Right cardiac atrium (tissue), 5 donors: ENCODE data around the gene ITM2C. TPM values are rescaled to one million over a fixed set of nuclear protein-coding genes. Genes with fewer than 3 reads are reported as not detected.

ENCODE experiments used
- ATAC-seq, 2 donors: fragments of 200-7000 bp; cut with Tn5 transposase; one replicate each; pipeline versions ENCODE4 v1.8.0 to v1.9.1; 2020; ENCODE audit warnings: moderate library complexity in 2 of 2, mild to moderate bottlenecking in 1 of 2
- DNase-seq, 3 donors: peaks; one replicate each; pipeline ENCODE4 v3.0.0-alpha.2; 2020
- H3K27ac ChIP-seq: one replicate; pipeline ENCODE4 v1.5.1; 2013; ENCODE audit warnings: mild to moderate bottlenecking, low read length, control low read depth, moderate library complexity
- H3K27me3 ChIP-seq: one replicate; pipeline ENCODE4 v1.6.1; 2013; ENCODE audit not compliant: control insufficient read depth, insufficient read depth
- H3K4me1 ChIP-seq: one replicate; pipeline ENCODE4 v1.6.1; 2013; ENCODE audit warnings: low read length; ENCODE audit not compliant: control insufficient read depth, insufficient read depth
- H3K4me3 ChIP-seq: one replicate; pipeline ENCODE4 v1.5.1; 2013; ENCODE audit warnings: low read length, control low read depth
- H3K9me3 ChIP-seq: one replicate; pipeline ENCODE4 v1.6.1; 2013; ENCODE audit warnings: low read length; ENCODE audit not compliant: control insufficient read depth
- WGBS: extraction: QIAGEN DNeasy Blood & Tissue Kit; methylation state at CpG from one replicate; pipeline ENCODE4 v1.1.7; 2013; 5-methylcytosine and 5-hydroxymethylcytosine counted together
- intact Hi-C, 4 donors: fragments of 100-400 bp; cut with DNase I; formaldehyde crosslinking; loops; one replicate each; pipeline versions ENCODE4 v1.11.0 to v1.14.0; 2022 to 2023
- long read RNA-seq, 4 donors: library from polyadenylated mRNA; unstranded; transcript quantifications; one replicate each; pipeline ENCODE4 v2.0.0, GENCODE V29; 2020 to 2021
- polyA plus RNA-seq: library from polyadenylated mRNA; stranded (reverse); fragments of 200-250 nt; gene quantifications from one replicate; pipeline ENCODE4 v1.2.3, GENCODE V29; 2013
- total RNA-seq, 4 donors: library from RNA; stranded (reverse); fragmentation: NEBNext Ultra II Directional; extraction: Animal tissue kit (Norgen Biotek cat#: 25700); gene quantifications; one replicate each; pipeline ENCODE4 v1.2.1, GENCODE V29; 2021
- donor health status: healthy with polysubstance abuse.
- donor health status: DM: no; HTN: yes; CAD: no.
- donor health status: DM: no; HTN: no; CAD: no.
- donor health status: DM: no; HTN: yes; CAD: no; lungs with severe emphysema.
- donor health status: DM: yes; HTN: yes; CAD: no.

Gene ITM2C
- 10 to 100 TPM; 40.5 to 67.0 (median 57.7) TPM for total RNA-seq
- polyA plus RNA-seq = 73.1 TPM
- long read RNA-seq, donor 1, transcript ITM2C-210 (1 exons, 501 nt) = minor isoform, 9 of 333 reads
- long read RNA-seq, donor 1, transcript ITM2C-202 (6 exons, 2,078 nt) = major isoform, 252 of 333 reads
- long read RNA-seq, donor 1, transcript ITM2C-201 (5 exons, 1,888 nt) = minor isoform, 5 of 333 reads
- long read RNA-seq, donor 1, partial matches to known transcripts = 42 of 333 reads
- long read RNA-seq, donor 1, other reads (novel, unspliced or antisense) = 24 of 333 reads
- long read RNA-seq, donor 2, transcript ITM2C-202 (6 exons, 2,078 nt) = major isoform, 86 of 130 reads
- long read RNA-seq, donor 2, partial matches to known transcripts = 24 of 130 reads
- long read RNA-seq, donor 2, other reads (novel, unspliced or antisense) = 14 of 130 reads
- long read RNA-seq, donor 3, transcript ITM2C-203 (5 exons, 1,889 nt) = minor isoform, 26 of 404 reads
- long read RNA-seq, donor 3, transcript ITM2C-202 (6 exons, 2,078 nt) = major isoform, 311 of 404 reads
- long read RNA-seq, donor 3, partial matches to known transcripts = 50 of 404 reads
- long read RNA-seq, donor 3, other reads (novel, unspliced or antisense) = 17 of 404 reads
- long read RNA-seq, donor 4, transcript ITM2C-202 (6 exons, 2,078 nt) = major isoform, 116 of 161 reads
- long read RNA-seq, donor 4, transcript ITM2C-210 (1 exons, 501 nt) = minor isoform, 6 of 161 reads
- long read RNA-seq, donor 4, partial matches to known transcripts = 25 of 161 reads
- long read RNA-seq, donor 4, other reads (novel, unspliced or antisense) = 11 of 161 reads

DNA sequence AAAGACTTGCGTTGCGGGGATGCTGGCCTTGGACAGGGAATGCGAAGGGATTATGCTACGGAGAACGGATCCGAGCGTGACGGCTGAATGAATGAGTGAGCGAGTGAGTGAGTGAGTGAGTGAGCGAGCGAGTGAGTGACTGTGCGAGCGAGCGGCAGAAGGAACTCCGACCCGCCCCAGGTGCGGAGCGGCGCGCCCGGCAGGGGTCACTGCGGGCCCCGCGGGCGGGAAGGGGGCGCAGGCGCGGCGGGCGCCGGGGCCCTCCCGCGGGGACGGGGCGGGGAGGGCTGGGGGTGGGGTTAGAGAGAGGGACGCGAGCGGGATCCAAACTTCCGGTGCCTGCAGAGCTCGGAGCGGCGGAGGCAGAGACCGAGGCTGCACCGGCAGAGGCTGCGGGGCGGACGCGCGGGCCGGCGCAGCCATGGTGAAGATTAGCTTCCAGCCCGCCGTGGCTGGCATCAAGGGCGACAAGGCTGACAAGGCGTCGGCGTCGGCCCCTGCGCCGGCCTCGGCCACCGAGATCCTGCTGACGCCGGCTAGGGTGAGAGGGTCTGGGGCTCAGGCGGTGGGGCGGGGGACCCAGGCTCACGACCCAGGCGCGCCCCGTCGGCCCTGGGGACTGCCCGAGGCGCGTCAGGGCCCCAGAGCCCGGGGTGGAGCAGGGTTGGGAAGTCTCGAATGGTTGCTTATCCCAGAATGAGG lies at the start of gene ITM2C:
TSS of gene ITM2C (plus strand) at position 338 of the 702 bp plus-strand sequence. CDS start at position 422, 84 bp downstream.
- H3K4me3 ChIP-seq = peak within 1 kb of the TSS; percentile 45
- no peaks in the 10 kb centered on the region for H3K9me3 ChIP-seq
- DNase-seq (peak; percentile 65 to 87 (median 80)), ATAC-seq (peak; percentile 79 to 84)
- no peak within 1 kb of the TSS for H3K27ac ChIP-seq
- no peaks in the 10 kb centered on the region for H3K4me1 ChIP-seq
- WGBS = under 1% methylated on average over 76 of the region's 76 CpGs
- no peaks in the 10 kb centered on the region for H3K27me3 ChIP-seq
- intact Hi-C loops = no loop called here

- H3K9me3 ChIP-seq = no peaks in the 10 kb centered on the region
- ATAC-seq (no peak), DNase-seq (no peak)
- H3K27me3 ChIP-seq = no peaks in the 10 kb centered on the region
- H3K27ac ChIP-seq = no peak overlapping the region
- intact Hi-C loops = no loop called here
- WGBS = 61% methylated on average over 3 of the region's 3 CpGs
- no peaks in the 10 kb centered on the region for H3K4me1 ChIP-seq
- no peak overlapping the region for H3K4me3 ChIP-seq
These were observed 49.7 kb upstream of the ITM2C start for GRCh38 chr2:230815088-230815487.

GRCh38 chr2:230816735-230817134 lies 48.0 kb upstream of the ITM2C start:
- peak in 1 of 3 donors; percentile 53 for DNase-seq
- no peaks in the 10 kb centered on the region for H3K27me3 ChIP-seq
- H3K4me3 ChIP-seq = no peak overlapping the region
- peak in 1 of 2 donors; percentile 36 for ATAC-seq
- intact Hi-C loops = no loop called here
- no peak overlapping the region for H3K27ac ChIP-seq
- 70% methylated on average over 7 of the region's 7 CpGs for WGBS
- H3K9me3 ChIP-seq = no peaks in the 10 kb centered on the region
- H3K4me1 ChIP-seq = no peaks in the 10 kb centered on the region

GRCh38 chr2:230819433-230819832 lies 45.3 kb upstream of the ITM2C start:
- Histone ChIP-seq H3K9me3 (no peaks in the 10 kb centered on the region), H3K27me3 (no peaks in the 10 kb centered on the region), H3K4me3 (no peak overlapping the region), H3K27ac (no peak overlapping the region), H3K4me1 (no peaks in the 10 kb centered on the region)
- WGBS = 94% methylated on average over 1 of the region's 1 CpG
- ATAC-seq (no peak), DNase-seq (no peak)
- intact Hi-C loops = no loop called here

DNA sequence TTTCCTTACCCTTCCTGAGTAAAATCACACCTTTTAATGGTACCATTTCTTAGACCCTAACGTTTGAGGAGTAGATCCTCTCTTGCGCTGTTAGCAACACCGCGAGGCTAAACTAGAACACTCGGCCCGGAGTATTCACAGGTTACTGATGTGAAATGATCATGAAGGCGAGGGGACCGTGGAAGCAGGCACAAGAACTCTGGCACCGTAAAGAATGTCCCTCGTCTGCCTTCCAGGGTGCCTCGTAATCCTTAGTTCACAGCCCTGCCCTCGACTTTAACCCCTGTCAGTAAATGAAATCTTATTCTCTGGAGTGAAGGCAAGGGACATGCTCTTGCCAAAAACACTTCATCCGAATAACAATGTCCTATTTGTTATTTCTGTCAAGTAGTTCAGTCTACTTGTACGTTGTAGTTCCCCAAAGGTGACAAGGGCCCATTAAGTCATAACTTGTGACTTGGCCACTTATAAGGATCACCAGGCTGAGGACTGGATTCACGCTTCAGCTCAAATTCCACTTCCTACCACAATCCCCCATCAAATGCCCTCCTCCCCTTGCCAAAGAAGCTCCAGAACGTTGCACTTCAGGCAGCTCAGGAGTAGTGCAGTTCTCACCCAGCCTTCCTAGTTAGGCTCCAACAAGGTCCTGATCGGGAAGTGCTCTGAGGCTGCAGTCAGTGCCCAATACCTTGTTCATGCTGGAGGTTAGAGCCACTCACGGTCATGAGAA lies 43.3 kb upstream of the ITM2C start:
- no peaks in the 10 kb centered on the region for H3K4me1 ChIP-seq
- no peak for DNase-seq
- WGBS = 61% methylated on average over 18 of the region's 18 CpGs
- no peaks in the 10 kb centered on the region for H3K27me3 ChIP-seq
- intact Hi-C loops = loop anchor here in 1 of 4 donors (5.0 kb wide), 1 partner anchor 166 kb away; no protein-coding TSS in a partner anchor
- no peak overlapping the region for H3K4me3 ChIP-seq
- peak in 1 of 2 donors; percentile 17 for ATAC-seq
- H3K9me3 ChIP-seq = no peaks in the 10 kb centered on the region
- H3K27ac ChIP-seq = no peak overlapping the region

DNA sequence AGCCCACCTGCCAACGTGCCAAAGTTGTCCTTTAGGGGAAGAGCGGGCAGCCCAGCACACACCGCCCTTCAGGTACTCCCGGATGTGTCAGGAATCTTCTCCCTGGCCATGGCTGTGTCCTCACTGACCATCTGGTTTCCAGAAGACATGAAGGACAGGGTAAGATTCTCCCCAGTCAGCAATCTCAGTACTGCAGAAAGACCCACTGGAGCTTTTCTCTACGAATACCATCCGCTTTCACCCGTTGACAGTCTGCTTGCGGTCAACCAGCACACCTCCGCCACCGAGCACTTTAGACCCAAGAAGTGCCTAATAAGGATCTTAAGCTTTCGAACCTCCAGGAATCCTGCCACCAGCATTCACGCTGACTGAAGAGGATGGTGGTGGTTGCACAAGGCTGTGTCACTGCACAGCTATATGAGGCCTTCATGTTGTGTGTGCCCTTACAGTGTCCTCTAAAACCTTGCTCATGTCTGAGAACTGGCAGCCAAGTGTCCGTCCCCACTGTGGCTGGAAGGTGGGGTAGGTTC lies 42.7 kb upstream of the ITM2C start:
- ATAC-seq = no peak
- Histone ChIP-seq H3K27ac (no peak overlapping the region), H3K4me3 (no peak overlapping the region), H3K4me1 (no peaks in the 10 kb centered on the region), H3K27me3 (no peaks in the 10 kb centered on the region), H3K9me3 (no peaks in the 10 kb centered on the region)
- WGBS = 92% methylated on average over 13 of the region's 13 CpGs
- intact Hi-C loops = loop anchor here in 1 of 4 donors (5.0 kb wide), 1 partner anchor 165 kb away; no protein-coding TSS in a partner anchor
- DNase-seq = peak in 1 of 3 donors; percentile 32

DNA sequence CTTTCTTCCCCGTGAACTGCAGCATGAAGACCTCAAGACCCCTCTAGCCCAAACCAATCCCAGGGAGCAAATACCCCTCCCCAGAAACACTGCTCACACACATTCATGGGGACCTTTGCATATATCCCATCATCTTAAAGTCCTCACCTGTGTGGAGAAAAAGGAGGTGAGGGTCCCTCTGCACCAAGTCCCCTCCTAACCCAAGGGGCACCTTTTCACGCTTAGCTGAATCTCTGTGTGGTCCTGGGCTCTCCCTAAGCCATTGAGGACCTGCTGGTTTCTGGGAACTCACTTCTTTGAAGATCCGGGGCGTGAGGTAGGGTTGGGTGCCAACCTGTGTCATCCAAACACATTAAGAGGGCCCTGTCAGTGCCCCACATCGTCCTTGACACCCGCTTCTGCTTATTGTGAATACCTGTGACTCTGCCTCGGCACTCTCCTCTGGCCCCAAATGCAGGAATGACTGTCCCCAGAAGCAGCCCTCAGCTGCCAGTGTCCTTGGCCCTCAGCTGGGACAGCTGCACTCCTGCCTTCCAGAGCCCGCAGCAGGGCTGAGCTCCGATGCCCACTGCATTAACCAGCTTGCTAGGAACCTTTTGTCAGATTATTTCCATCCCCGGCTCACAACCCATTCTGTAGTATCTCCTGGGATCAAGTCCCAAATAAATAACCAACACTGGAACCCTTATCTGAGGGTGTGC lies 41.3 kb upstream of the ITM2C start:
- WGBS = 73% methylated on average over 10 of the region's 10 CpGs
- no peak for ATAC-seq
- no peak overlapping the region for H3K27ac ChIP-seq
- no peaks in the 10 kb centered on the region for H3K27me3 ChIP-seq
- peak in 1 of 3 donors; percentile 30 for DNase-seq
- no peak overlapping the region for H3K4me3 ChIP-seq
- intact Hi-C loops = loop anchor here in 1 of 4 donors (5.0 kb wide), 1 partner anchor 164 kb away; no protein-coding TSS in a partner anchor
- H3K9me3 ChIP-seq = no peaks in the 10 kb centered on the region
- no peaks in the 10 kb centered on the region for H3K4me1 ChIP-seq

DNA sequence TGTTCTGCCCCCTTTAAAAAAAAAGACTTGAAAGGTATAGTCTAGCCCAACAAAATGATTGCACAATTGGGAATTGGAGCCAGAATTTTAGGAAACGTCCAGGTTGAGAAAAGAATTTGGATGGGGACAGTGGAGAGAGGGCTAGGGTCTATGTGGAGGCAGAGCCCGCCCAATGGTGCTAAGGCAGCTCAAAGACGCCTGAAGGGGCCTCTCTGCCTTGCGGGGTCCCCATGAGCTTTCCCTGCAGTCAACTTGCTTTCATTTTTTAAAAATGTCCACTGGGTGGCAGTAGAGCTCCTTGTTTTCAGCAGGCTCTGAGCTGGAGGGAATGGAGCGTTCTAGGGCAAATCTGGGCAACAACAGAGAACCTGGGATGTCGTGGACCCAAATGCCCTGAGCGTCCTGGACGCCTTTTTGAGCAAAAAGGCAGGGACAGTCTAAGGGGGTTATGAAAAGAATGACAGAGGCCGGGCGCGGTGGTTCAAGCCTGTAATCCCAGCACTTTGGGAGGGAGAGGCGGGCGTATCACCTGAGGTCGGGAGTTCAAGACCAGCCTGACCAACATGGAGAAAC lies 40.2 kb upstream of the ITM2C start:
- H3K9me3 ChIP-seq = no peaks in the 10 kb centered on the region
- no peak overlapping the region for H3K4me3 ChIP-seq
- DNase-seq (peak; percentile 29 to 57 (median 41)), ATAC-seq (peak; percentile 69 to 74)
- H3K27me3 ChIP-seq = no peaks in the 10 kb centered on the region
- no peak overlapping the region for H3K27ac ChIP-seq
- no peaks in the 10 kb centered on the region for H3K4me1 ChIP-seq
- intact Hi-C loops = loop anchor here in 1 of 4 donors (5.0 kb wide), 1 partner anchor 163 kb away; no protein-coding TSS in a partner anchor
- 23% methylated on average over 14 of the region's 14 CpGs for WGBS

GRCh38 chr2:230825354-230825753 lies 39.4 kb upstream of the ITM2C start:
- Histone ChIP-seq H3K4me3 (no peak overlapping the region), H3K9me3 (no peaks in the 10 kb centered on the region), H3K27me3 (no peaks in the 10 kb centered on the region), H3K4me1 (no peaks in the 10 kb centered on the region), H3K27ac (no peak overlapping the region)
- intact Hi-C loops = loop anchor here in 2 of 4 donors (5.0 kb wide), 1 partner anchor 162 kb away; no protein-coding TSS in a partner anchor
- ATAC-seq (no peak), DNase-seq (no peak)
- 39% methylated on average over 1 of the region's 1 CpG for WGBS
